Suprapubic skin (tissue), 4 donors: Measurements from ENCODE around the gene PHLDB3. TPM values are rescaled to one million over a fixed set of nuclear protein-coding genes. Genes with fewer than 3 reads are reported as not detected.

Experiments
- DNase-seq, 2 donors: peaks; one replicate each; pipeline ENCODE4 v3.0.0-alpha.2; 2019; ENCODE audit warnings: low spot score in 2 of 2
- H3K27ac ChIP-seq: fragments of 200-600 bp; sonication (generic); one replicate; pipeline ENCODE4 v1.5.1; 2019
- H3K27me3 ChIP-seq: fragments of 200-600 bp; sonication (generic); one replicate; pipeline ENCODE4 v1.5.1; 2019
- H3K36me3 ChIP-seq: fragments of 200-600 bp; sonication (generic); one replicate; pipeline ENCODE4 v1.5.1; 2019
- H3K4me1 ChIP-seq: fragments of 200-600 bp; sonication (generic); one replicate; pipeline ENCODE4 v1.5.1; 2019
- H3K4me3 ChIP-seq: fragments of 200-600 bp; sonication (generic); one replicate; pipeline ENCODE4 v1.5.1; 2019; ENCODE audit warnings: mild to moderate bottlenecking
- H3K9me3 ChIP-seq: fragments of 200-600 bp; sonication (generic); one replicate; pipeline ENCODE4 v1.5.1; 2019
- EP300 ChIP-seq: sonication (generic); formaldehyde crosslinking; IDR thresholded peaks from one replicate; pipeline ENCODE4 v1.6.1; 2017; ENCODE audit warnings: antibody characterized with exemption
- POLR2A ChIP-seq, 2 donors: fragments of 450-650 bp; IDR thresholded peaks; one replicate each; pipeline ENCODE4 v1.6.1; 2017; ENCODE audit warnings: antibody characterized with exemption in 2 of 2, mild to moderate bottlenecking in 2 of 2, moderate library complexity in 2 of 2
- POLR2AphosphoS5 ChIP-seq, 3 donors: sonication (generic); formaldehyde crosslinking; IDR thresholded peaks; one replicate each; pipeline ENCODE4 v1.6.1; 2017; ENCODE audit warnings: antibody characterized with exemption in 3 of 3
- WGBS: methylation state at CpG from one replicate; pipeline ENCODE4 v1.1.5; 2018; 5-methylcytosine and 5-hydroxymethylcytosine counted together
- total RNA-seq, 4 donors: library from RNA; depleted of rRNA; stranded (reverse); fragments of >200 nt; gene quantifications; one replicate each; pipeline ENCODE4 v1.1.0, GENCODE V29; 2016
- TF ChIP-seq, protein P1 (sequence below), 2 donors: fragments of 200-600 bp in 1 of 2; fragments of 450-650 bp in 1 of 2; sonication (generic) in 1 of 2; IDR thresholded peaks; one replicate each; pipeline ENCODE4 v1.5.1; 2016 to 2019; ENCODE audit warnings: antibody characterized with exemption in 2 of 2, mild to moderate bottlenecking in 1 of 2, moderate library complexity in 1 of 2

The PHLDB3 gene
- total RNA-seq, 4 donors from 2014 or later = 63.2 to 110 (median 72.2) TPM

DNA sequence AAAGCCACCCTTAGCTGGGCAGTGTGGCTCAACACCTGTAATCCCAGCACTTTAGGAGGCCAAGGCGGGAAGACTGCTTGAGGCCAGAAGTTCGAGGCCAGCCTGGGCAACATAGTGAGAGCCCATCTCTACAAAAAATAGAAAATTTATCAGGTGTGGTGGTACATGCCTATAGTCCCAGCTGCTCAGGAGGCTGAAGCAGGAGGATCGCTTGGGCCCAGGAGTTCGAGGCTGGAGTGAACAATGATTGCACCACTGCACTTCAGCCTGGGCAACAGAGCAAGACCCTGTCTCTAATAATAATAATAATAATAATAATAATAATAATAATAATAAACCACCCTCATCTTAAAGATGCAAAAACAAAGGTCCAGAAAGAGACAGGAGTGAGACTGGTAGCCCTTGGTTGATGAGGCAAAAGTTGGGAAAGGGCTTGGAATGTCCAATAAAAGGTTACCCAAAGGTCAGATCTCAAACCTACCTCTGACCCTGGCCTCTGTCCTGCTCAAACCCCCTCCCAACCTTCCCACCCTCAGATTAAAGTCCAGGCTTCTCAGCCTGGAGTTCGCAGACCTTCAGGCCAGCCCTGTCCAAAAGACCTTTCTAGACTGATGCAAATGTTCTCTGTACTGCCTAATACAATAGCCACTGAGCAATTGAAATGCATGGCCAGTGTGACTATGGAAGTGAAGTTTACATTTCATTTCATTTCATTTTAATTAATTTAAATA, 37.5 kb upstream of the PHLDB3 start:
- WGBS = 95% methylated on average over 5 of the region's 5 CpGs
- H3K4me1 ChIP-seq = no peaks in the 10 kb centered on the region
- H3K4me3 ChIP-seq = no peak overlapping the region
- no peaks in the 10 kb centered on the region for H3K27me3 ChIP-seq
- TF ChIP-seq EP300 (no peak), POLR2AphosphoS5 (IDR thresholded peaks at IDR 0.05) (no peak), POLR2A (IDR thresholded peaks at IDR 0.05) (no peak)
- no peaks in the 10 kb centered on the region for H3K9me3 ChIP-seq
- peaks cover 94% of the 10 kb centered on the region for H3K36me3 ChIP-seq
- DNase-seq = no peak
- H3K27ac ChIP-seq = no peak overlapping the region

GRCh38 chr19:43540381-43540780, 35.8 kb upstream of the PHLDB3 start:
- 100% methylated on average over 3 of the region's 3 CpGs for WGBS
- no peak for TF ChIP-seq POLR2AphosphoS5 (IDR thresholded peaks at IDR 0.05)
- no peak for TF ChIP-seq EP300
- no peak for TF ChIP-seq POLR2A (IDR thresholded peaks at IDR 0.05)
- TF ChIP-seq, protein P1, sequence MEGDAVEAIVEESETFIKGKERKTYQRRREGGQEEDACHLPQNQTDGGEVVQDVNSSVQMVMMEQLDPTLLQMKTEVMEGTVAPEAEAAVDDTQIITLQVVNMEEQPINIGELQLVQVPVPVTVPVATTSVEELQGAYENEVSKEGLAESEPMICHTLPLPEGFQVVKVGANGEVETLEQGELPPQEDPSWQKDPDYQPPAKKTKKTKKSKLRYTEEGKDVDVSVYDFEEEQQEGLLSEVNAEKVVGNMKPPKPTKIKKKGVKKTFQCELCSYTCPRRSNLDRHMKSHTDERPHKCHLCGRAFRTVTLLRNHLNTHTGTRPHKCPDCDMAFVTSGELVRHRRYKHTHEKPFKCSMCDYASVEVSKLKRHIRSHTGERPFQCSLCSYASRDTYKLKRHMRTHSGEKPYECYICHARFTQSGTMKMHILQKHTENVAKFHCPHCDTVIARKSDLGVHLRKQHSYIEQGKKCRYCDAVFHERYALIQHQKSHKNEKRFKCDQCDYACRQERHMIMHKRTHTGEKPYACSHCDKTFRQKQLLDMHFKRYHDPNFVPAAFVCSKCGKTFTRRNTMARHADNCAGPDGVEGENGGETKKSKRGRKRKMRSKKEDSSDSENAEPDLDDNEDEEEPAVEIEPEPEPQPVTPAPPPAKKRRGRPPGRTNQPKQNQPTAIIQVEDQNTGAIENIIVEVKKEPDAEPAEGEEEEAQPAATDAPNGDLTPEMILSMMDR (IDR thresholded peaks at IDR 0.05) = no peak
- no peaks in the 10 kb centered on the region for H3K9me3 ChIP-seq
- H3K27me3 ChIP-seq = no peaks in the 10 kb centered on the region
- H3K27ac ChIP-seq = no peak overlapping the region
- H3K4me1 ChIP-seq = peaks cover 3% of the 10 kb centered on the region
- DNase-seq = no peak
- H3K4me3 ChIP-seq = no peak overlapping the region
- peaks cover 81% of the 10 kb centered on the region for H3K36me3 ChIP-seq

GRCh38 chr19:43538922-43539321, 34.4 kb upstream of the PHLDB3 start:
- no peak for DNase-seq
- Histone ChIP-seq H3K36me3 (peaks cover 67% of the 10 kb centered on the region), H3K27me3 (no peaks in the 10 kb centered on the region), H3K4me1 (peaks cover 15% of the 10 kb centered on the region), H3K9me3 (no peaks in the 10 kb centered on the region), H3K4me3 (no peak overlapping the region), H3K27ac (no peak overlapping the region)
- no peak for TF ChIP-seq POLR2A (IDR thresholded peaks at IDR 0.05)
- no peak for TF ChIP-seq EP300
- TF ChIP-seq POLR2AphosphoS5 (IDR thresholded peaks at IDR 0.05) = no peak
- TF ChIP-seq, protein P1 (IDR thresholded peaks at IDR 0.05) = no peak

DNA sequence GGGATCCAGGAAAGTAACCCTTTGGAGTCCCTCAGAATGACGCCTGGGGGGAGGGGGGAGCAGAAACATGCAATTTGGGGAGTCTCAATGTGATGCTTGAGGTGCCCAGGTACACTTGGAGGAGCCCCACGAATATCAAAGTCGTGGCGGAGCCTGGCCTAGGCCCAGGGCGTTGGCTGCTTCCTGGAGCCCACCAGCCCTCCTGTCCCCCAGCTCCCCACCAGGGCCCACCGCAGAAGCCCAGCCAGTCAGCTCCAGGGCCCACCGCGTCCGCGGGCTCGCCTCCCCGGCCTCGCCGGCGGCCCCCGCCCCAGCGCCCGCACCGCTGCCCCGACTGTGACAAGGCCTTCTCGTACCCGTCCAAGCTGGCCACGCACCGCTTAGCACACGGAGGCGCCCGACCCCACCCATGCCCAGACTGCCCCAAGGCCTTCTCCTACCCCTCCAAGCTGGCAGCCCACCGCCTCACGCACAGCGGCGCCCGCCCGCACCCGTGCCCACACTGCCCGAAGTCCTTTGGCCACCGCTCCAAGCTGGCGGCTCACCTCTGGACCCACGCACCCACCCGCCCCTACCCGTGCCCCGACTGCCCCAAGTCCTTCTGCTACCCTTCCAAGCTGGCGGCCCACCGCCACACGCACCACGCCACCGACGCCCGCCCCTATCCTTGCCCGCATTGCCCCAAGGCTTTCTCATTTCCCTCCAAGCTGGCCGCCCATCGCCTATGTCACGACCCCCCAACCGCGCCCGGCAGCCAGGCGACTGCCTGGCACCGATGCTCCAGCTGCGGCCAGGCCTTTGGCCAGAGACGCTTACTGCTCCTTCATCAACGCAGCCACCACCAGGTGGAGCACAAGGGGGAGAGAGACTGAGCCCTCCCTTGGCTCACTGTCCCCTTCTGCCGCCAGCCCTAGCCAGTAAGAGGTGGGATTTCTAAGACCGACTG, 30.5 kb upstream of the PHLDB3 start:
- H3K4me3 ChIP-seq = no peak overlapping the region
- H3K4me1 ChIP-seq = peaks cover 33% of the 10 kb centered on the region
- 72% methylated on average over 60 of the region's 62 CpGs for WGBS
- H3K27me3 ChIP-seq = no peaks in the 10 kb centered on the region
- peak in 1 of 2 donors; percentile 78 for DNase-seq
- no peaks in the 10 kb centered on the region for H3K9me3 ChIP-seq
- peaks cover 29% of the 10 kb centered on the region for H3K36me3 ChIP-seq
- peak overlapping the region; percentile 22 for H3K27ac ChIP-seq
- TF ChIP-seq, protein P1 (IDR thresholded peaks at IDR 0.05) = peak; percentile 8 to 44
- no peak for TF ChIP-seq POLR2AphosphoS5 (IDR thresholded peaks at IDR 0.05)

- peak overlapping the region; percentile 74 for H3K4me3 ChIP-seq
- peaks cover 33% of the 10 kb centered on the region for H3K4me1 ChIP-seq
- no peak for DNase-seq
- H3K27ac ChIP-seq = peak overlapping the region; percentile 22
- no peaks in the 10 kb centered on the region for H3K27me3 ChIP-seq
- WGBS = 17% methylated on average over 15 of the region's 17 CpGs
- peaks cover 22% of the 10 kb centered on the region for H3K36me3 ChIP-seq
- TF ChIP-seq EP300 = no peak
- TF ChIP-seq POLR2AphosphoS5 (IDR thresholded peaks at IDR 0.05) = no peak
- TF ChIP-seq, protein P1 (IDR thresholded peaks at IDR 0.05) = no peak
- TF ChIP-seq POLR2A (IDR thresholded peaks at IDR 0.05) = no peak
- H3K9me3 ChIP-seq = no peaks in the 10 kb centered on the region
Observed at GRCh38 chr19:43534305-43534815, 29.8 kb upstream of the PHLDB3 start.
